Measurements from ENCODE around the gene CCDC88C. TPM values are rescaled to one million over a fixed set of nuclear protein-coding genes. Genes with fewer than 3 reads are reported as not detected.

CCDC88C gene, protein sequence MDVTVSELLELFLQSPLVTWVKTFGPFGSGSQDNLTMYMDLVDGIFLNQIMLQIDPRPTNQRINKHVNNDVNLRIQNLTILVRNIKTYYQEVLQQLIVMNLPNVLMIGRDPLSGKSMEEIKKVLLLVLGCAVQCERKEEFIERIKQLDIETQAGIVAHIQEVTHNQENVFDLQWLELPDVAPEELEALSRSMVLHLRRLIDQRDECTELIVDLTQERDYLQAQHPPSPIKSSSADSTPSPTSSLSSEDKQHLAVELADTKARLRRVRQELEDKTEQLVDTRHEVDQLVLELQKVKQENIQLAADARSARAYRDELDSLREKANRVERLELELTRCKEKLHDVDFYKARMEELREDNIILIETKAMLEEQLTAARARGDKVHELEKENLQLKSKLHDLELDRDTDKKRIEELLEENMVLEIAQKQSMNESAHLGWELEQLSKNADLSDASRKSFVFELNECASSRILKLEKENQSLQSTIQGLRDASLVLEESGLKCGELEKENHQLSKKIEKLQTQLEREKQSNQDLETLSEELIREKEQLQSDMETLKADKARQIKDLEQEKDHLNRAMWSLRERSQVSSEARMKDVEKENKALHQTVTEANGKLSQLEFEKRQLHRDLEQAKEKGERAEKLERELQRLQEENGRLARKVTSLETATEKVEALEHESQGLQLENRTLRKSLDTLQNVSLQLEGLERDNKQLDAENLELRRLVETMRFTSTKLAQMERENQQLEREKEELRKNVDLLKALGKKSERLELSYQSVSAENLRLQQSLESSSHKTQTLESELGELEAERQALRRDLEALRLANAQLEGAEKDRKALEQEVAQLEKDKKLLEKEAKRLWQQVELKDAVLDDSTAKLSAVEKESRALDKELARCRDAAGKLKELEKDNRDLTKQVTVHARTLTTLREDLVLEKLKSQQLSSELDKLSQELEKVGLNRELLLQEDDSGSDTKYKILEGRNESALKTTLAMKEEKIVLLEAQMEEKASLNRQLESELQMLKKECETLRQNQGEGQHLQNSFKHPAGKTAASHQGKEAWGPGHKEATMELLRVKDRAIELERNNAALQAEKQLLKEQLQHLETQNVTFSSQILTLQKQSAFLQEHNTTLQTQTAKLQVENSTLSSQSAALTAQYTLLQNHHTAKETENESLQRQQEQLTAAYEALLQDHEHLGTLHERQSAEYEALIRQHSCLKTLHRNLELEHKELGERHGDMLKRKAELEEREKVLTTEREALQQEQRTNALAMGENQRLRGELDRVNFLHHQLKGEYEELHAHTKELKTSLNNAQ (N-terminal part only)
- 45.7 TPM for total RNA-seq

DNA sequence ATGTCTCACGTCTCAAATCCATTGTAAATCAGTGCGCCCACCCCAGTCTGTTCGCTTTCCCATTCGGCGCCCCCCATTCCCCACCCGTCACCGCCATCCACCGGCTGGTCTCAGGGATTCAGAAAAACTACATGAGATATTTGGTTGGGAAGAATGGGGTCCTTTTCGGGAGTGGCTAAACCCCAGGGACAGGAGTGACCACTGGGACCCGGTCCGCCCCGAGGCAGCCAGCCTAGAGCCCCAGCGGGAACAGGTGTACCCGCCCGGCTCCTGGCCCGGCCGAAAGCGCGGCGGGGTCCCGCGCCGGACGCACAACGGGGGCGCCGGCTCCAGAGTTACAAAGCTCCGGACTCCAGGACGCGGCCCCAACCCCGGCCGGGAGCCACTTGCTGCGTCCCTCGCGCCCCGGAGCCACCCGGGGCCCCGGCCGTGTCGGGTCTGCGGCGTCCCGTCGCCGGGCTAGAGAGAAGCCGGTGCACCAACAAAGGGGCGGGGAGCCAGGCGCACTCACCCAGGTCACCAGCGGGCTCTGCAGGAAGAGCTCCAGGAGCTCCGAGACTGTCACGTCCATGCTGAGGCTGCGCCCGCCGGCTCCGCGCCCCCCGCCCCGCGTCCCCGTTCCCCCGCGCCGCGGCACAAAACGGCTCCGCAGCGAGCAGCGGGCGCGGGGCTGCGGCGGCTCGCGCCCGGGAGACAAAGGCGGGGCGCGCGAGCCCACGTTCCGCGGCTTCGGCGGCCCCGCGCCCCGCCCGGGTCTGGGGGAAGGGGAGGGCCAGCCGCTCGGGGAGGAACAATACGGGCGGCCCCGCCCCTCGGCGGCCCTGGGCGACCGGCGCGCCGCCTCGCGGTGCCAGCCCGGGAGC lies at the start of gene CCDC88C:
Gene CCDC88C (minus strand): TSS at position 701 of the 863 bp plus-strand sequence. CDS start 130 bp downstream, at position 571.

DNA sequence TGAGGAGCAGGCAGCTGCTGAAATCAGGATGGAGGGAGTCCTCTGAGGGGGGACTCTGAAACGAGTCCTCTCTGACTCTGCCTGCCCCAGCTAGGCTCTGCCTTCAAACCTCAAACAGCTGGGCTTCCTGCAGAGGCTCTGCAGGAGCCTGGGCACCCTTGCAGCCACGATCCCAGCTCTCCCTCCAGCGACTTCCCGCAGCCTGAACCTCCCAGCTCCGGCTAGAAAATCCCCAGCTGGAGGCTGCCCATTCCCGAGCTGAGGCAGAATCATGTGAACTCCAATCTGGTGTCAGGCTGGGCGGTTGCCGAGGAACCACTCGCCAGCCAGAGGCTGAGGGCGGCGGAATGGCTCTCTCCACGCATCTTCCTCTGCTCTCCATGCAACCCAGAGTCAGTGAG lies 173.1 kb downstream of the CCDC88C start, which contains the start of gene GPR68:
Gene GPR68 (minus strand): TSS at position 204 of the 401 bp plus-strand sequence. CDS start 9,654 bp downstream, outside the sequence.

Other genes with a start within 250 kb of the CCDC88C start
- gene GPR68, start 173.1 kb downstream of the CCDC88C start, total RNA-seq: 4.4 TPM
- 122 TPM for gene PPP4R3A, start 92.5 kb upstream of the CCDC88C start, total RNA-seq

Measured in parietal lobe (tissue), 1 donor.